Thymus (tissue), 11 donors: ENCODE measurements around the gene TIMM29. TPM values are rescaled to one million over a fixed set of nuclear protein-coding genes. Genes with fewer than 3 reads are reported as not detected.

Experiments
- DNase-seq, 9 donors: peaks; one replicate each; pipeline ENCODE4 v3.0.0-alpha.2; 2013; ENCODE audit warnings: low spot score in 9 of 9, low read depth in 6 of 9, missing footprints in 1 of 9
- H3K27ac ChIP-seq, 2 donors: one replicate each; pipeline ENCODE4 v1.5.1; 2013; ENCODE audit warnings: control low read depth in 1 of 2, low read depth in 1 of 2, low read length in 1 of 2, mild to moderate bottlenecking in 1 of 2, moderate library complexity in 1 of 2
- H3K27me3 ChIP-seq, 2 donors: one replicate each; pipeline ENCODE4 v1.5.1; 2013; ENCODE audit warnings: low read length in 1 of 2; ENCODE audit not compliant: control insufficient read depth in 2 of 2, insufficient read depth in 1 of 2
- H3K36me3 ChIP-seq, 2 donors: one replicate each; pipeline ENCODE4 v1.5.1; 2013; ENCODE audit warnings: low read length in 1 of 2, mild to moderate bottlenecking in 1 of 2, moderate library complexity in 1 of 2; ENCODE audit not compliant: control insufficient read depth in 2 of 2, insufficient read depth in 2 of 2
- H3K4me1 ChIP-seq, 2 donors: one replicate each; pipeline ENCODE4 v1.5.1; 2013; ENCODE audit warnings: low read length in 2 of 2; ENCODE audit not compliant: control insufficient read depth in 2 of 2, insufficient read depth in 2 of 2
- H3K4me3 ChIP-seq, 2 donors: one replicate each; pipeline ENCODE4 v1.5.1; 2013; ENCODE audit warnings: low read length in 2 of 2, control low read depth in 1 of 2, mild to moderate bottlenecking in 1 of 2
- H3K9me3 ChIP-seq, 2 donors: one replicate each; pipeline ENCODE4 v1.5.1; 2013; ENCODE audit warnings: low read length in 1 of 2, mild to moderate bottlenecking in 1 of 2; ENCODE audit not compliant: control insufficient read depth in 2 of 2, insufficient read depth in 1 of 2
- WGBS: extraction: QIAGEN DNeasy Blood & Tissue Kit; methylation state at CpG from one replicate; pipeline ENCODE4 v1.1.7; 2013; 5-methylcytosine and 5-hydroxymethylcytosine counted together
- polyA plus RNA-seq: library from polyadenylated mRNA; stranded (reverse); fragments of 200-250 nt; gene quantifications from one replicate; pipeline ENCODE4 v1.2.3, GENCODE V29; 2013
- total RNA-seq: library from RNA; stranded (reverse); fragments of 120-200 nt; gene quantifications from one replicate; pipeline ENCODE4 v1.2.4, GENCODE V29; 2013
- donor health status: healthy.

The TIMM29 gene
- total and polyA plus RNA-seq, 2 donors = 23.6 to 24.0 TPM

- WGBS = 78% methylated on average over 6 of the region's 6 CpGs
- H3K27me3 ChIP-seq = no peaks in the 10 kb centered on the region
- H3K4me1 ChIP-seq = peaks cover 53 to 85% of the 10 kb centered on the region in 2 donors
- peaks cover 0 to 18% of the 10 kb centered on the region in 2 donors for H3K36me3 ChIP-seq
- no peaks in the 10 kb centered on the region for H3K9me3 ChIP-seq
- DNase-seq = no peak
- H3K27ac ChIP-seq = peak overlapping the region in 1 of 2 donors; percentile 46
- H3K4me3 ChIP-seq = no peak overlapping the region
These were observed 36.8 kb downstream of the TIMM29 start for GRCh38 chr19:10965398-10965797.

GRCh38 chr19:10966809-10967208, 38.2 kb downstream of the TIMM29 start:
- Histone ChIP-seq H3K36me3 (peaks cover 0 to 18% of the 10 kb centered on the region in 2 donors), H3K4me1 (peaks cover 53 to 95% of the 10 kb centered on the region in 2 donors)
- WGBS = 97% methylated on average over 8 of the region's 8 CpGs

GRCh38 chr19:10968527-10969135, 40.0 kb downstream of the TIMM29 start:
- WGBS = 19% methylated on average over 10 of the region's 10 CpGs
- DNase-seq = peak in 6 of 9 donors; percentile 46 to 83 (median 59)
- Histone ChIP-seq H3K4me3 (peak overlapping the region in 1 of 2 donors; percentile 2), H3K4me1 (peaks cover 41 to 80% of the 10 kb centered on the region in 2 donors), H3K27me3 (no peaks in the 10 kb centered on the region), H3K27ac (peak overlapping the region; percentile 75 to 93), H3K36me3 (peaks cover 4 to 25% of the 10 kb centered on the region in 2 donors), H3K9me3 (no peaks in the 10 kb centered on the region)

More at GRCh38 chr19:10966809-10967208, 38.2 kb downstream of the TIMM29 start:
- Histone ChIP-seq H3K4me3 (no peak overlapping the region), H3K27me3 (no peaks in the 10 kb centered on the region), H3K27ac (peak overlapping the region in 1 of 2 donors; percentile 60), H3K9me3 (no peaks in the 10 kb centered on the region)
- no peak for DNase-seq

GRCh38 chr19:10971107-10971726, 42.6 kb downstream of the TIMM29 start:
- peaks cover 8 to 15% of the 10 kb centered on the region in 2 donors for H3K36me3 ChIP-seq
- peak overlapping the region in 1 of 2 donors; percentile 5 for H3K27ac ChIP-seq
- 98% methylated on average over 8 of the region's 8 CpGs for WGBS
- no peaks in the 10 kb centered on the region for H3K27me3 ChIP-seq
- no peak overlapping the region for H3K4me3 ChIP-seq
- no peak for DNase-seq
- peaks cover 27 to 79% of the 10 kb centered on the region in 2 donors for H3K4me1 ChIP-seq
- H3K9me3 ChIP-seq = no peaks in the 10 kb centered on the region

- no peak for DNase-seq
- Histone ChIP-seq H3K27me3 (no peaks in the 10 kb centered on the region), H3K4me3 (no peak overlapping the region), H3K4me1 (peaks cover 7 to 63% of the 10 kb centered on the region in 2 donors), H3K27ac (no peak overlapping the region), H3K9me3 (no peaks in the 10 kb centered on the region), H3K36me3 (peaks cover 11 to 19% of the 10 kb centered on the region in 2 donors)
- WGBS = 93% methylated on average over 19 of the region's 19 CpGs
These were observed 46.9 kb downstream of the TIMM29 start for GRCh38 chr19:10975374-10976130.

- Histone ChIP-seq H3K27ac (peak overlapping the region; percentile 39 to 46), H3K9me3 (no peaks in the 10 kb centered on the region), H3K4me3 (no peak overlapping the region), H3K4me1 (peaks cover 7 to 57% of the 10 kb centered on the region in 2 donors), H3K36me3 (peaks cover 19 to 25% of the 10 kb centered on the region in 2 donors), H3K27me3 (no peaks in the 10 kb centered on the region)
- WGBS = 95% methylated on average over 19 of the region's 19 CpGs
- DNase-seq = no peak
These were observed 47.7 kb downstream of the TIMM29 start for GRCh38 chr19:10976131-10976892.

- no peaks in the 10 kb centered on the region for H3K9me3 ChIP-seq
- 34% methylated on average over 5 of the region's 5 CpGs for WGBS
- H3K36me3 ChIP-seq = peaks cover 16 to 21% of the 10 kb centered on the region in 2 donors
- peak overlapping the region in 1 of 2 donors; percentile 62 for H3K27ac ChIP-seq
- DNase-seq = peak in 3 of 9 donors; percentile 48 to 63 (median 59)
- H3K4me3 ChIP-seq = no peak overlapping the region
- no peaks in the 10 kb centered on the region for H3K27me3 ChIP-seq
- H3K4me1 ChIP-seq = peaks cover 7 to 55% of the 10 kb centered on the region in 2 donors
These were observed 49.1 kb downstream of the TIMM29 start for GRCh38 chr19:10977742-10978092.
